Erythroblast (primary cell): ENCODE measurements around the gene PADI2.

Source experiments
- GATA1 ChIP-seq: IDR thresholded peaks from 2 replicates; pipeline ENCODE4 v1.6.1; 2011; ENCODE audit warnings: low read depth, mild to moderate bottlenecking, control low read depth, low read length, moderate library complexity
- POLR2A ChIP-seq: IDR thresholded peaks from 2 replicates; pipeline ENCODE4 v1.6.1; 2011; ENCODE audit warnings: mild to moderate bottlenecking, low read length

GRCh38 chr1:17120962-17121837, 1.9 kb upstream of the PADI2 start:
- no peak for TF ChIP-seq POLR2A
- no peak for TF ChIP-seq GATA1
